ENCODE results near the gene PPP2R2D. TPM values are rescaled to one million over a fixed set of nuclear protein-coding genes. Genes with fewer than 3 reads are reported as not detected.
A peak's percentile ranks its signal among the peaks of the same experiment; 100 is the strongest.

Gene PPP2R2D
- polyA plus RNA-seq, 1 of the 3 experiments (the other 2 are of a cell fraction) = 25.1 TPM

DNA sequence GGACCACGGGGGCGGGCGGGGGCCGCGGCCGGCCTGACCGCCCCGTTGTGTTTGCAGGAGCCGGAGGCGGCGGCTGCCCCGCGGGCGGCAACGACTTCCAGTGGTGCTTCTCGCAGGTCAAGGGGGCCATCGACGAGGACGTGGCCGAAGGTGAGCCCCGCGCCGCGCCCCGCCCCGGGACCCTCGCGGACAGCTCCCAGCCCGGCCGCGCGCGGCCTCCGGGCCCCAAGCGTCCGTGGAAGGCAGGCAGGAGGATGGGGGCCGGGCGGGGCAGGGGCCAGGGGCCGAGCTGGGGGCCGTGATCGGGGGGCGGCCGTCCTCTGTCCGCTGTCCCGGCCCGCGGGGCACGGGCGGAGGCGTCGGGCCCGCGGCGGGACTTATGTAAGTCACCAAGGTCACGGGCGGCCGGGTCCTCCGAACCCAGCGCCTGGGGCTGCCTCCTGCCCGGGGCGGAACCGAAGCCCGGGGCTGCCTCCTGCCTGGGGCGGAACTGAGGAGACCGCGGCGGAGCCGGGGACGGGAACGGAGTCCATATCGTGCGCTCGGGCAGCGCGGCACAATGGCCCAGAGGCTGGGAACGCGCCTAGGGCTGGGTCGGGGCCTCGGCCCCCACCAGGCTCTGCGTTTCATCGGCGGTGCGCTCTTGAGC lies 497 bp downstream of the PPP2R2D start:
- 0% methylated on average over 14 of the region's 83 CpGs for WGBS (ENCODE audit: low lambda C conversion rate)
- Histone ChIP-seq H4K20me1 (ENCODE audit: insufficient read depth) (peaks cover 45% of the 10 kb centered on the region), H3K9me2 (no peaks in the 10 kb centered on the region), H3K27ac (ENCODE audit: low read depth in 2 of 2, low read length in 1 of 2) (peak overlapping the region; percentile 34 to 54; a peak in 3 of 4 replicates), H3K79me2 (ENCODE audit: insufficient read depth) (peaks cover 50% of the 10 kb centered on the region), H2AFZ (ENCODE audit: low read depth) (no peak overlapping the region), H3K4me2 (peak overlapping the region; percentile 90), H3K27me3 (ENCODE audit: insufficient read depth) (peaks cover 14% of the 10 kb centered on the region; the same call in 1 of the 2 replicates), H3K4me3 (ENCODE audit: low read depth in 2 of 2, low read length in 1 of 2) (peak overlapping the region; percentile 83 to 93), H3K9ac (peak overlapping the region; percentile 73), H3K4me1 (ENCODE audit: control insufficient read depth in 1 of 2, insufficient read depth in 2 of 2, low read depth in 1 of 2, low read length in 1 of 2) (peaks cover 18 to 20% of the 10 kb centered on the region in 2 experiments; a peak in 3 of 4 replicates), H3K9me3 (no peaks in the 10 kb centered on the region), H3F3A (replicated peaks; ENCODE audit: insufficient read depth) (no peaks in the 10 kb centered on the region), H3K36me3 (replicated peaks in 1 of 2; ENCODE audit: control insufficient read depth in 1 of 2, insufficient read depth in 2 of 2, low read length in 1 of 2) (peaks cover 0 to 9% of the 10 kb centered on the region in 2 experiments)
- DNase-seq = peak; percentile 71
- ChIA-PET CTCF (interaction anchor here (1.1 to 2.4 kb wide), 5 partner anchors 10 to 122 kb away, joined by 3 to 22 read pairs (median 3); no protein-coding TSS in a partner anchor), POLR2A (interaction anchor here (1.0 to 1.5 kb wide), 2 partner anchors 61 to 73 kb away, joined by 3 read pairs; no protein-coding TSS in a partner anchor)
- TF ChIP-seq CTCF (IDR thresholded peaks at IDR 0.05) (no peak), EP300 (IDR thresholded peaks at IDR 0.05; ENCODE audit: borderline replicate concordance in 1 of 2, low read depth in 1 of 2, low read length in 1 of 2) (no peak), RAD21 (IDR thresholded peaks at IDR 0.05; ENCODE audit: low read length) (no peak), TEAD4 (IDR thresholded peaks at IDR 0.05; ENCODE audit: borderline replicate concordance, insufficient read depth) (no peak), RCOR1 (IDR thresholded peaks at IDR 0.05; ENCODE audit: low read length) (no peak), FOSL2 (IDR thresholded peaks at IDR 0.05; ENCODE audit: borderline replicate concordance, low read depth) (no peak), FOXM1 (IDR thresholded peaks at IDR 0.05; ENCODE audit: low read depth) (no peak), USF1 (IDR thresholded peaks at IDR 0.05; ENCODE audit: borderline replicate concordance, low read depth) (no peak), GABPA (IDR thresholded peaks at IDR 0.05; ENCODE audit: low read depth) (no peak), ELF1 (IDR thresholded peaks at IDR 0.05) (no peak), MEF2A (IDR thresholded peaks at IDR 0.05; ENCODE audit: borderline replicate concordance, low read depth) (no peak), NFIC (IDR thresholded peaks at IDR 0.05; ENCODE audit: borderline replicate concordance) (no peak), ZBTB33 (IDR thresholded peaks at IDR 0.05; ENCODE audit: borderline replicate concordance, low read depth) (no peak), MXI1 (IDR thresholded peaks at IDR 0.05; ENCODE audit: low read depth, low read length) (no peak), FOXJ3 (CRISPR knock-in tag; IDR thresholded peaks at IDR 0.05) (no peak), JUND (IDR thresholded peaks at IDR 0.05) (no peak), USF2 (IDR thresholded peaks at IDR 0.05; ENCODE audit: borderline replicate concordance, low read depth, low read length) (no peak)
- TF ChIP-seq, protein P1, sequence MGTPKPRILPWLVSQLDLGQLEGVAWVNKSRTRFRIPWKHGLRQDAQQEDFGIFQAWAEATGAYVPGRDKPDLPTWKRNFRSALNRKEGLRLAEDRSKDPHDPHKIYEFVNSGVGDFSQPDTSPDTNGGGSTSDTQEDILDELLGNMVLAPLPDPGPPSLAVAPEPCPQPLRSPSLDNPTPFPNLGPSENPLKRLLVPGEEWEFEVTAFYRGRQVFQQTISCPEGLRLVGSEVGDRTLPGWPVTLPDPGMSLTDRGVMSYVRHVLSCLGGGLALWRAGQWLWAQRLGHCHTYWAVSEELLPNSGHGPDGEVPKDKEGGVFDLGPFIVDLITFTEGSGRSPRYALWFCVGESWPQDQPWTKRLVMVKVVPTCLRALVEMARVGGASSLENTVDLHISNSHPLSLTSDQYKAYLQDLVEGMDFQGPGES (IDR thresholded peaks at IDR 0.05; ENCODE audit: low read depth, low read length) = no peak

Data from SK-N-SH (cell line).